ENCODE results near the gene DAND5. TPM values are rescaled to one million over a fixed set of nuclear protein-coding genes. Genes with fewer than 3 reads are reported as not detected.
A peak's percentile ranks its signal among the peaks of the same experiment; 100 is the strongest.

DAND5 gene
- total and polyA plus RNA-seq, 9 of the 15 experiments (the other 6 are each of a cell fraction or from before 2014, with no cell fraction given), result 0.22 to 0.83 (median 0.60) TPM

- TF ChIP-seq HMGXB4 (CRISPR knock-in tag; IDR thresholded peaks at IDR 0.05) (peak; percentile 34; the same call in 1 of the 2 replicates), ZBTB43 (CRISPR knock-in tag; IDR thresholded peaks at IDR 0.05) (0 out of 2 replicates have a peak, but pooled peaks have one; percentile 61), USF1 (CRISPR knock-in tag; IDR thresholded peaks at IDR 0.05) (peak; percentile 75), E2F4 (CRISPR knock-in tag; IDR thresholded peaks at IDR 0.05; ENCODE audit: low read depth) (peak; percentile 83), NR2C2 (CRISPR knock-in tag; IDR thresholded peaks at IDR 0.05) (0 out of 2 replicates have a peak, but pooled peaks have one; percentile 28), NR2C2 (tag; IDR thresholded peaks at IDR 0.05) (no peak), PHB2 (IDR thresholded peaks at IDR 0.05; ENCODE audit: low read depth) (0 out of 2 replicates have a peak, but pooled peaks have one; percentile 29), MGA (IDR thresholded peaks at IDR 0.05) (peak; percentile 86; the same call in 1 of the 2 replicates), POLR2A (conservative IDR thresholded peaks at IDR 0.05) (0 out of 2 replicates have a peak, but pooled peaks have one; percentile 28)
Measured at GRCh38 chr19:12994701-12995595, 25.6 kb downstream of the DAND5 start, which contains the start of gene NFIX (continued).

All from K562 (cell line).